H54 (cell line): ENCODE results near the gene SLIT3.

Experiments used
- DNase-seq: peaks from one replicate; pipeline ENCODE4 v3.0.0; 2011; ENCODE audit warnings: low spot score, mixed read lengths; ENCODE audit not compliant: insufficient read length
- FAIRE-seq: peaks from 3 replicates; lab custom pipeline; 2011; peaks lifted over from hg19 to GRCh38; lab: Jason Lieb, UNC
- POLR2A ChIP-seq: IDR thresholded peaks from 2 replicates; pipeline ENCODE4 v1.6.1; 2011; ENCODE audit warnings: low read depth, mild to moderate bottlenecking, low read length

Gene SLIT3

DNA sequence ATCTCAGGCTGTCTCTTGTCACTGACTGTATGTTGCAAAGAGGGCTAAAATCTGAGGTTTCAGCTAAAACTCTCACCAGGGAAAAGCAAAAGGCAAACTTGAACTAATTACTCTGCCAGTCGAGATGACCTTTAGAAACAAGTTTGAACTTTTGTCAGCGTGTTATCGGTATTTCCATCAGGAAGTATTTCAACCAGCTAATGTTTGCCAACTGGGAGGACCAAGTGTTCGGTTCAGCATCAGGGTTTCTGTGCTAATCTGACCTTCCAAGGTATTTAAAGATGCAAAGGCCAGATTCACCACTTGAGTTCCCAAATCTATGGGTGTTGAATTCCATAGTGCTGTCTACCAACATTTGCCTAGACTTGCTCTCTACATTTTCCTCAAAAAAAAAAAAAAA, 230.5 kb downstream of the SLIT3 start:
- no peak for TF ChIP-seq POLR2A
- FAIRE-seq (no peak), DNase-seq (no peak)

DNA sequence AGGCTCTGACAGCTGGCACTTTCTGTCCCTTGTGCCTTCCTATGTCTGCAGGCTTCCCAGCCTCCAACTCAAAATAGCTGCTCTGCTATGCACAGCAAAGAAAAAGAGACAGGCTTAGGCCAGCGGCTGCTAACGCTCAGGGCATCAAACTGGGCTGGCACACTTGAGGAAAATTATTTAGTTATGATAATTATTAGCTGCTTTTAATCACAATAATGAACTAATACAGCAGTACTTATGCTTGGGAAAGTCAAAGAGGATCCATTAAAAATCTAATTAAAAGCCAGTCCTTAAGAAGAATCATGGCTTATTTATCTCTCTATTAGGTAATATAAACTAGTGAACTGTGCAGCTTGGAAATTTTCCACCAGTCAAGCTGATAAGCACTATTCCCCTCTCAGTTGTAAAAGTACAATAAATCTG, 233.2 kb downstream of the SLIT3 start:
- no peak for TF ChIP-seq POLR2A
- no peak for DNase-seq
- no peak for FAIRE-seq

DNA sequence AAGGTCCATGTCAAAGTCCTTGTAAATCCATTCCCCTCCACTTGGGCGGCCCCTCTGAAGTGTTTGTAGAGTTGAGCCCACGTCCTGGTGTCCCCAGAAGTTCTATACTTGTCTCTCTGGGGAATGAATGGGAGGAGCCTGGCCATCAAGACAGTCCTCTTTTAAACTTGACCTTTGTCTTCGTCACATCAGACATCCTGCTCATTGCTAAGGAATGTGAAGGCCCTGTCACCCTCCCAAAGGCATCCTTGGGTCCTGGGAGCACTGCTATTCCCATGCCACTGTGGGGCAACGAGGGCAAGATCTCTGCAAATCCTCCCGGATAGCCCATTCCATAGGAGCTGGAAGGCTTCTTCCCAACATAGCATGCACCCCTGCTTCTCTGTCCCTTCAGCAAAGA, 235.5 kb downstream of the SLIT3 start:
- TF ChIP-seq POLR2A: no peak
- FAIRE-seq (no peak), DNase-seq (no peak)

DNA sequence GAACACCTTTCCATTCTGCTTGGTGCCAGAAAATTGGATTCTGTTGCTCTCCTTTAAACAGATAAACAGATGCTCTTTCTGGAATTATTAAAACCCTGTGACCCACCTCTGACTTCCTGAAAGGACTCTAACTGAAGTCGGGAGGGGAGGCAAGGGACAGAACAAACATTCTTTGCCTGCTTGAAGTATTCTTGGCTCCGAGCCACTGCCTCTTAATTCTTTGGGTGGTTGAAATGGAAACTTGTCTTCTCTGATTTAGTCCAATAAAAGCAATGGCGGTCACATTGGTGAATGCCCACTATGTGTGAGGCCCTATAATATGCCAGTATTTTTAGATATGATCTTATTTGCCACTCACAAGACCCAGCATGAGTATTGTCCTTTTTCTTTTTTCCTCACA, 236.8 kb downstream of the SLIT3 start:
- no peak for TF ChIP-seq POLR2A
- no peak for FAIRE-seq
- no peak for DNase-seq

DNA sequence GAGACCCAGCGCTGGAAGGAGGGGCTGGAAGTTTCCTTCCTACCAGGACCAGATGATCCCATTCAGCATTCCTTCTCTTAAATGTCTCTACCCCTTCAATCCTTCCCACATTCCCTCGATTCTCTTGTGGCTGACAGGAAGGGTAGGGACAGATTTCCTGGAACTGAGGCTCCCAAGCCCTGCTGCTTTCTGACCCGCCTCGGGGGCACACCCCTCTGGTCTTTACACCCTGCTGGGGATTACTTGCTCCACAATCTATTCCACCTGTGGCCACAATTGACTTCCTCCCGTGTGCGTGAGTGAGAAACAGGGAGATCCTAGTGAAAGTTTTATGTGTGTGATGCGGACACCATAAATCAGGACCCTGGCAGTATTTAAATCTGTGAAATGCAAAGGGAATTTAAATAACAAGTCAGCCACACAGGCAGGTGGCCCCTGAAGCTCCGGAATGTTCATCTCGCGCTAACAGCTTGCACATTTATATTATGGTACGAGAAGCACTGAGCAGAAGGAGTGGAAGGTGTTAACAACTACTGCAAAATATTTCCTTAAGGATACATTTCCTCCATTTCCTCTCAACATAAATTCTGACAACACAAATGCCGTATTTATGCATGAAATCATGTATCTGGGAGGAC, 237.5 kb downstream of the SLIT3 start:
- DNase-seq: no peak
- FAIRE-seq: no peak
- no peak for TF ChIP-seq POLR2A

DNA sequence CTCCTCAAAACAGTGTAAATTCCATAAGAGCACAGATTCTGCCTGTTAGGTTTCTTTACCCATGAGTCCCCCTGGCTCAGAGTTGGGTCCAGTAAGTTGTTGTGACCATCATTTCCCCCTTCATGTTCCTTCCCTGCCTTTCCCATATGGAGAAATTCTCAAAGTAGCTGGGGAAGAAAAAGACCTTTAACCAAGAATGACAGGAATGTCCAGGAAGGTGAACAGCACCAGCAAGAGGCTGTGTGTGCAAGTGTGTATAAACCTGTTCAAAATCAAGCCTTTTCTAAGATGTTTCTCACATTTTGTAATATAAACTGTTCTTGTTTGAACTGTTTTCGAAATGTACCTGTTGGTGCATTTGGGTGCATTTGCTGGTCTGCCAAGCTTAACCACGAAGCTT, 238.2 kb downstream of the SLIT3 start:
- DNase-seq: no peak
- no peak for TF ChIP-seq POLR2A

DNA sequence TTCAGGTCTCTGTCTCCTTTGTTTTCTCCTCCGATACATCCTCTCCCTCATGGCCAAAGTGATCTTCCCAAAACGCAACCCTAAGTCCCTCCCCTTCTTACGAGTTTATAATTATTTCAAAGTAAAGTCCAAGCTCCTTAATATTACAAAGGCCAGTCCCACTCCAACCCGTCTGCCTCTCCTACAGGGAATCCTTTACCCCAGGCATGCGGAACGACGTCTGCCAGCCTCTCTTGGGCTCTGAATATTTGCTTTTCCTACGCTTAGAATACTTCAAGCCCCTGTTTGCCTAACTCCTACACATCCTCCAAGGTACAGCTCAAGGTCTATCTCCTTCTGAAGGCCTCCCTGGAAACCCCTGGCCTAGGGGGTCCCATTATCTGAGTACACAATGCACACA, 246.4 kb downstream of the SLIT3 start:
- no peak for FAIRE-seq
- TF ChIP-seq POLR2A: no peak
- no peak for DNase-seq

More for the DNA sequence above, 238.2 kb downstream of the SLIT3 start:
- no peak for FAIRE-seq

DNA sequence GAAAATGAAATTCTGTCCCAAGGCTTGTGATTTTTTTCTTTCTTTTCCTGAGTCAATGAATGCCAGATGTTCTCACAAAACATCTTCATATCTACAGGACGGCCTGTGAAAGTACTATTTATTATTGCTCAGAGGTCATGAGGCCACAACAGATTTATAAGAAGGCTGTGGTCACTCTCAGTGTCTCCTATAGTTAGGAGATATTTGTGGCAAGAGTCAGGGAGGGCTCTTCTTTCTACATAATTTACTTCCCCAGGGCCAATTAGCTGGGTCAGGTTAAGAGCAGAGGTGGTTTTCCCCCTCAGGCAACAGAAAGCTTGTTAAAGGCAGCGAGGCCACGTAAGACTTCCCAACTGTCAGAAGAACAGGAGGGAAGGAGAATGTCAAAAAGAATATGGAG, 248.7 kb downstream of the SLIT3 start:
- DNase-seq: no peak
- no peak for FAIRE-seq
- TF ChIP-seq POLR2A: no peak

DNA sequence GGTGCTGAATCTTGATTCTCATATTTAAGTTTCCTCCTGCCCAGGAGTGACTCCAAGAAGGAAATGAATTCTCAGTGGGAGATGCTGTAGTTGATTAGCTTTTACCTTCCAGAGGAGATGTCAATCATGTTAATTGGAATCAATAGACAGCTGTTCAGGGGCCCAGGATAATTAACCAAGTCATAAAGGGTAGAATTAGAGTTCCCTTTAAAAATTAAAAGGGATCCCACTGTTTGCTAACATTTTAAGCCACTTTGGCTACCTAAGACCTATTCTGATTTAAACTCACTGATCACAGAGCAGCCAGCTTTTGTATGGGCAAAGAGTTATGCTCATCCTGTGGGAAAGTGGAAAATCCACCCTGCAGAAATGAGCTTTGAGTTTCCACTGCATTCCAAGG, 249.6 kb downstream of the SLIT3 start:
- no peak for TF ChIP-seq POLR2A
- FAIRE-seq (no peak), DNase-seq (no peak)

DNA sequence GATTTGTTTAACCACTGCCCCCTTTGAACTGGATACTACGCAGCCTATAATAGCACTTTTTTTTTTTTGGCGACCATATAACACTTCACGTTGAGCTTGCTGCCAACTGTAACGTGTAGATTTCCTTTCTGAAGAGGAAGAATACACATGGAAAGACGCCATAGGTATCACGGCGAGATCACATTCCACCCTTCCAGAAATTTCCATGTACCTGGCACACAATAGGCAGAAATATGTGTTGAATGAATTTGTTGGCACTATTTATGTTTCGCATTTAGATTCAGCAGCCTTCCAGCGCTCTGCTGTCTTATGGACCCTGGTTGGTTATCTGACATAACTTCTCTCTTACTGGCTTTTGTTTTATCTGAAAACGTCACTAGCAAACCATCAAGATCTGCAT, 250.3 kb downstream of the SLIT3 start:
- DNase-seq: no peak
- FAIRE-seq: no peak
- no peak for TF ChIP-seq POLR2A

DNA sequence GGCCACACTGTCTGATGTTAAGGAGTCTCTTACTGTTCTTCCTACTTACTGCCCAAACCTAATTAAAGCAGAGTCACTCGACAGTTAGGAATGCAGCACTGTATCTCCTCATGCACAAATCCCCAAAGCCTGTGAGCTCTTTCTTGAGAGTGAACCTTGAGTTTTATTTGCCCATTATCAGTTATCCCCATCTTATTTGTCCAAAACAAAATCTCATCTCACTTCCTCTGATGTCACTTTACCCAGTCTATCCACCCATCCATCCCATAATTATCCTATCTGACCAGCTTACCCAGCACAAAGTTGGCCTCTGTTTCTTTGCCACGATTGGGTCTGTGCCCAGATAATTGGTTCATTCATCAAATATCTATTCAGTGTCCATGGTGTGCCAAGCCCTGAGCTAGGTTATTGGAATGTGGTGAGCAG, 250.8 kb downstream of the SLIT3 start:
- FAIRE-seq: no peak
- no peak for TF ChIP-seq POLR2A
- DNase-seq: no peak

DNA sequence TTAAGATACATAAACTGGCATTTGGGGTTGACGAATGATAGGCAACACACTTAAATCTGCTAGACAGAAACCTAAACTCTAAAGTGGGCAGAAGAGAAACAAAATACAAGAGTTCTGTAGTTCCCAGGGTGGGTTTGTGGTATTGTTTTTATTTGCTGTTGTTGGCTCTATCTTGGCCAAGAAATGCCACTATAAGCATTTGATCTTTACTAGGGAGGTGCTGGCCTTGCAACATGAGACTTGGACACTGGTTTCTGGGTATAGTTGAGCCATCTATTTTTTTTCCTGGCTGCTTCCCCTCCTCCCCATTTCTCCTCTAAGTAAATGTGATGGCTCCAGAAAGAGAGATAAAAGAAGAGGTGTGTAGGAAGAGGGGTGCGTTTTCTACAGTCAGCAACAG, 251.2 kb downstream of the SLIT3 start:
- DNase-seq: no peak
- TF ChIP-seq POLR2A: no peak
- no peak for FAIRE-seq

DNA sequence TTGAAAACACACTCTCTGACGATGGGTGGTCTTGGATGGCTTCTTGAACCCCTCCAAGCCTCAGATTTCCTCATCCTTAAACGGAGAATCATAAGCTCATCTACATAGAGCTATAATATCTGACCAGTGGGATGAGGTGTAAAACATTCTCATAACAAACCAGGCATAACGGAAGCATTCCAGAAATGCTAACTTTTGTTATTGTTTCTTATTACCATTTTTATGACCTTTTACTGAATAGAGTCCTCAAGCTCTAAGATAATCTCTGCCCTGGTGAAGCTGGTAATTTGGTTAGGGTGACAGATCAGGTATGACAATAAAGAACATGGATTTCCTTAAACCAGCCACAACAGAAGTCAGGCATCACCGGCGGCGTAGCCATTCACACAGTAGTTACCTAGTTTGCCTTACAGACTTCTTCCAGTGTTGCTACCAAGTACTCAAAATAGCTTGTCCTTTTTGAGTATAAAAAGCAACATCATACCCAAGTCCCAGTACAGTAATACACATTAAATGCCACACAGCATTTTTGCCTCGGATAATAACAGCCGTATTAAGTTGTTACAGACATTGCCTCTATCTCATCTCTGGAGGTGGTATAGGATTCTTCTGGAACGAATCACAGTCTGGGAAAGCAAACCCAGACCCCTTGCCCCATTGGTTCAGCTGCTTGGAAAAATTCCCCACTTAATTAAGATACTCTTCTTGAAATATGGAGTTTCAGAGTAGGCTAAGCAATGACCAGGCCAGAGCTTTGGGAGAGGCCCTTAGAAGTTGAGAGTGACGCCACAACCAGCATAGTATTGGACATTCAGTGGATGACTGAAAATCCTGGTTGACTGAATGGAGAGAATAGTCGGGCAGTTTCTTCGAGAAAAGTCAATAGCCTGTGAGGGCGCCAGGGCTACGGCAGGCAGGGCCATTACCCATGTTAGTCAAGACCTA, 252.5 kb downstream of the SLIT3 start:
- FAIRE-seq (no peak), DNase-seq (no peak)
- no peak for TF ChIP-seq POLR2A

DNA sequence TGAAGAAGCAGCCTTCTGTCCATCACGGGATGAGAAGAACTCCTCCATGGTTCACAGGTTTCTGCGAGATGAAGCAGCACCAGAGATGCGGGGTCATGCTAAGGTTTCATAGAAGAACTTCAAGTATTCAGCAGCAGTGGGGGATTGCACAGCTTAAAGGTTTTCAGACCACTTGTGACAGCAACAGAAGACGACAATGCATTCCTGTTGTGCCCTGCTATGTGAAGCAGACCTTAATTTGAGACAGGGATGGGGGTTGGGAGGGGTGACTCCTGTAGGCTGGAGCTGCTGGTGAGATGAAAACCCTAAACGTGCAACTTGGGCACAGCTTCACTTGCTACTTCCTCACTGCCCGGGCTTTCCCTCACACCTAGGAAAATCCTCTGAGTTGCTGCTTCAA, 256.0 kb downstream of the SLIT3 start:
- FAIRE-seq (no peak), DNase-seq (no peak)
- no peak for TF ChIP-seq POLR2A
